ENCODE data around the gene LYG2. TPM values are rescaled to one million over a fixed set of nuclear protein-coding genes. Genes with fewer than 3 reads are reported as not detected.

LYG2 gene
- total RNA-seq, 1 experiment from 2014 or later: not detected

GRCh38 chr2:99259465-99259864, 4.0 kb upstream of the LYG2 start:
- Mint-ChIP-seq H3K27ac (no peak overlapping the region), H3K4me1 (no peaks in the 10 kb centered on the region), H3K36me3 (ENCODE audit: insufficient read depth in 1 of 3, low read depth in 3 of 3) (no peaks in the 10 kb centered on the region), H3K9me3 (peaks cover 3 to 8% of the 10 kb centered on the region in 2 experiments; a peak in 4 of 5 replicates), H3K27me3 (ENCODE audit: low read depth) (peaks cover 4% of the 10 kb centered on the region), H3K4me3 (no peak overlapping the region)
- Histone ChIP-seq H3K4ac (ENCODE audit: low read depth, low read length) (no peak overlapping the region), H2BK5ac (ENCODE audit: insufficient read length, low read length) (no peak overlapping the region), H3K79me2 (ENCODE audit: insufficient read depth, low read length) (no peaks in the 10 kb centered on the region), H3K9me3 (ENCODE audit: control insufficient read depth, low read depth, low read length) (no peaks in the 10 kb centered on the region), H4K8ac (replicated peaks; ENCODE audit: insufficient read length, low read depth, low read length) (no peak overlapping the region), H3K14ac (ENCODE audit: insufficient read depth, low read length) (no peak overlapping the region), H3K27me3 (ENCODE audit: insufficient read depth, low read length) (no peaks in the 10 kb centered on the region), H2AK5ac (ENCODE audit: insufficient read length, low read length) (no peak overlapping the region), H4K20me1 (ENCODE audit: control insufficient read depth, insufficient read depth, insufficient read length) (no peaks in the 10 kb centered on the region), H4K5ac (ENCODE audit: insufficient read length, low read depth, low read length) (no peak overlapping the region), H2AFZ (ENCODE audit: low read length) (no peak overlapping the region), H2BK120ac (ENCODE audit: low read depth, low read length, poor library complexity, severe bottlenecking) (no peak overlapping the region), H2BK15ac (ENCODE audit: low read depth, low read length) (no peak overlapping the region), H4K91ac (ENCODE audit: insufficient read length, low read depth, low read length) (no peak overlapping the region), H3K4me1 (ENCODE audit: insufficient read depth, low read length) (no peaks in the 10 kb centered on the region), H3K4me2 (ENCODE audit: insufficient read depth, insufficient read length, low read length) (no peak overlapping the region), H3K9ac (ENCODE audit: extremely low read depth, insufficient read length, low read length) (no peak overlapping the region), H3K23ac (ENCODE audit: insufficient read length, low read depth, low read length) (no peak overlapping the region), H3K56ac (ENCODE audit: insufficient read length, low read depth, low read length) (no peak overlapping the region), H3K23me2 (ENCODE audit: insufficient read length, low read depth, low read length, poor library complexity, severe bottlenecking) (no peaks in the 10 kb centered on the region), H2BK12ac (ENCODE audit: insufficient read length, low read depth, low read length) (no peak overlapping the region), H3T11ph (ENCODE audit: low read length) (no peak overlapping the region), H3K27ac (ENCODE audit: insufficient read length, low read depth, low read length) (no peak overlapping the region), H2BK20ac (ENCODE audit: low read depth, low read length, poor library complexity, severe bottlenecking) (no peak overlapping the region), H3K79me1 (ENCODE audit: insufficient read depth, low read depth, low read length, poor library complexity, severe bottlenecking) (no peaks in the 10 kb centered on the region), H3K18ac (ENCODE audit: insufficient read length, low read depth, low read length) (no peak overlapping the region)
- no peak for TF ChIP-seq CTCF (conservative IDR thresholded peaks at IDR 0.05)
- WGBS (ENCODE audit: extremely low coverage, insufficient read length, low lambda C conversion rate): no CpG with 5 or more reads among the region's 4 CpGs
- no peak for DNase-seq
